Adrenal gland (tissue), 12 donors: ENCODE measurements around the gene TTLL5. TPM values are rescaled to one million over a fixed set of nuclear protein-coding genes. Genes with fewer than 3 reads are reported as not detected.

Experiments used
- DNase-seq, 7 donors: peaks; one replicate each; pipeline ENCODE4 v3.0.0-alpha.2; 2019 to 2020
- H3K27ac ChIP-seq, 5 donors: fragments of 200-600 bp; sonication (generic) in 4 of 5; 1 replicate in 3 of 5; 2 replicates in 2 of 5; pipeline versions ENCODE4 v1.5.1 to v1.8.0; 2016 to 2020; ENCODE audit warnings: mild to moderate bottlenecking in 1 of 5
- H3K27me3 ChIP-seq: fragments of 200-600 bp; 2 replicates; pipeline ENCODE4 v1.8.0; 2021
- H3K36me3 ChIP-seq, 2 donors: fragments of 200-600 bp; replicated peaks in 1 of 2; 1 replicate in 1 of 2; 2 replicates in 1 of 2; pipeline versions ENCODE4 v1.5.1 to v1.8.0; 2018 to 2022
- H3K4me1 ChIP-seq, 2 donors: fragments of 200-600 bp; replicated peaks in 1 of 2; 1 replicate in 1 of 2; 2 replicates in 1 of 2; pipeline versions ENCODE4 v1.5.1 to v1.8.0; 2018 to 2021
- H3K4me3 ChIP-seq, 4 donors: fragments of 200-600 bp; sonication (generic) in 3 of 4; one replicate each; pipeline ENCODE4 v1.5.1; 2016 to 2018
- H3K9me3 ChIP-seq, 3 donors: fragments of 200-600 bp; sonication (generic) in 1 of 3; replicated peaks in 1 of 3; 1 replicate in 2 of 3; 2 replicates in 1 of 3; pipeline versions ENCODE4 v1.5.1 to v1.8.0; 2016 to 2021
- POLR2A ChIP-seq, 2 donors: fragments of 450-650 bp; IDR thresholded peaks; one replicate each; pipeline ENCODE4 v1.6.1; 2017; ENCODE audit warnings: antibody characterized with exemption in 2 of 2, mild to moderate bottlenecking in 2 of 2, moderate library complexity in 1 of 2
- WGBS, 4 donors: extraction: QIAGEN DNeasy Blood & Tissue Kit in 2 of 4; methylation state at CpG; one replicate each; pipeline versions ENCODE4 v1.1.5 to v1.1.7; 2013 to 2017; 5-methylcytosine and 5-hydroxymethylcytosine counted together
- intact Hi-C, 2 donors: fragments of 100-400 bp; cut with DNase I; formaldehyde crosslinking; loops; one replicate each; pipeline versions ENCODE4 v1.14.1 to v1.15.0; 2022 to 2023
- polyA plus RNA-seq, 3 donors: library from polyadenylated mRNA; stranded (reverse); fragments of 200-250 nt in 2 of 3; fragments of 350-450 nt in 1 of 3; fragmentation: Illumina TruSeq in 1 of 3; extraction: RNeasy Lipid Tissue Mini Kit (QIAGEN cat#74804) in 1 of 3; gene quantifications; one replicate each; pipeline ENCODE4 v1.2.3, GENCODE V29; 2013 to 2014
- total RNA-seq, 9 donors: library from RNA; depleted of rRNA in 4 of 9; stranded (reverse); fragments of >200 nt in 4 of 9; fragments of 120-200 nt in 1 of 9; fragmentation: NEBNext Ultra II Directional in 1 of 9; extraction: Animal tissue kit (Norgen Biotek cat#: 25700) in 1 of 9; gene quantifications; one replicate each; pipeline versions ENCODE4 v1.1.0 to v1.2.4, GENCODE V29; 2013 to 2023
- TF ChIP-seq, protein P1 (sequence below), 6 experiments: fragments of 450-650 bp in 4 of 6; fragments of 200-600 bp in 2 of 6; sonication (generic) in 1 of 6; IDR thresholded peaks; 1 replicate in 5 of 6; 2 replicates in 1 of 6; pipeline versions ENCODE4 v1.5.1 to v1.8.0; 2016 to 2021; ENCODE audit warnings: antibody characterized with exemption in 6 of 6, mild to moderate bottlenecking in 2 of 6, moderate library complexity in 1 of 6
- donor health status: healthy with polysubstance abuse.
- donor health status: Bipolar disorder and iron deficiency.
- donor health status: DM: yes; HTN: yes; CAD: no.
- donor health status: DM: no; HTN: no; CAD: no.
- donor health status: DM: no; HTN: no; CAD: no.
- donor health status: DM: yes; HTN: yes; CAD: no.

The TTLL5 gene
- total and polyA plus RNA-seq, 12 donors = 12.7 to 34.0 (median 24.1) TPM

DNA sequence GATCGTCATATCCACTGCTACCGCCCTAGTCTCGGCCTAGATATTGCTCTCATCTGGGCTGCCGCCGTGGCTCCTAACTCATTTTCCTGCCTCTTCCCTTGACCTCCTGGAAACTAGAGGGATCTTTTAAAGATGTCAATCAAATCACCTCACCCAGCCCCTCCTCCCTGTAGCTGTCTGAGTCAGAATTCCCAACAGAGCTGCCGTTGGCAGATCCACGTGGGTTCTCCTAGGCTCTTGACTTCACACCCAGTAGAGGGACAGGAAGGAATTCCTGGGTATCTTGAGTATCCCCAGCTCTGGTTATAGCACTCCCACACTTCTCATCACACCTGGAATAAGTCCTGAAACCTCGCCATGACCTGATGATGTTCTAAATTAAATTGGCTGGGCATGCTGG lies 308.8 kb downstream of the TTLL5 start:
- H3K36me3 ChIP-seq = peaks cover 0 to 10% of the 10 kb centered on the region in 2 donors

DNA sequence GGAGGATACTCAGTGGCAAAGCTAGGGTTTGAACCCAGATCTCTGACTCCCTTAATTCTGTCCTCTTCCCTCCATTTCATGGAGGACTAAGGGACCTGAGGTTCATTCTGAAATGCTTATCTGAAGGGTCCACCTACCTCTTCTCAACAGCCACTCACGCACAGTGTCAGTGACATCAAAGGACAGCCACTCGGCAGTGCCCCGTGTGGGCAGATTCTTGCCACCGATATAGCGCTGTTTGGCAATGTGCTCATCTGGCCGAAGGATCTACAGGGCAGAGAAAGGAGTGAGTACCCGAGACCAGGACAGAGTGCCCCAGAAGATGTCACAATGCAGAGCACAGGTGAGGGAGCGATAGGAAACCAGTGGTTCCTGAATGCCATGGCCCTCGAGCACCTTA lies 309.9 kb downstream of the TTLL5 start:
- WGBS, 4 donors = 91 to 95% (median 94%) methylated on average over 6 to 9 of the region's 9 CpGs
- H3K27me3 ChIP-seq = no peaks in the 10 kb centered on the region
- H3K4me3 ChIP-seq = no peak overlapping the region
- no peak overlapping the region for H3K27ac ChIP-seq
- peak in 1 of 7 donors; percentile 34 for DNase-seq
- no peaks in the 10 kb centered on the region for H3K4me1 ChIP-seq
- no peaks in the 10 kb centered on the region for H3K36me3 ChIP-seq
- TF ChIP-seq, protein P1, sequence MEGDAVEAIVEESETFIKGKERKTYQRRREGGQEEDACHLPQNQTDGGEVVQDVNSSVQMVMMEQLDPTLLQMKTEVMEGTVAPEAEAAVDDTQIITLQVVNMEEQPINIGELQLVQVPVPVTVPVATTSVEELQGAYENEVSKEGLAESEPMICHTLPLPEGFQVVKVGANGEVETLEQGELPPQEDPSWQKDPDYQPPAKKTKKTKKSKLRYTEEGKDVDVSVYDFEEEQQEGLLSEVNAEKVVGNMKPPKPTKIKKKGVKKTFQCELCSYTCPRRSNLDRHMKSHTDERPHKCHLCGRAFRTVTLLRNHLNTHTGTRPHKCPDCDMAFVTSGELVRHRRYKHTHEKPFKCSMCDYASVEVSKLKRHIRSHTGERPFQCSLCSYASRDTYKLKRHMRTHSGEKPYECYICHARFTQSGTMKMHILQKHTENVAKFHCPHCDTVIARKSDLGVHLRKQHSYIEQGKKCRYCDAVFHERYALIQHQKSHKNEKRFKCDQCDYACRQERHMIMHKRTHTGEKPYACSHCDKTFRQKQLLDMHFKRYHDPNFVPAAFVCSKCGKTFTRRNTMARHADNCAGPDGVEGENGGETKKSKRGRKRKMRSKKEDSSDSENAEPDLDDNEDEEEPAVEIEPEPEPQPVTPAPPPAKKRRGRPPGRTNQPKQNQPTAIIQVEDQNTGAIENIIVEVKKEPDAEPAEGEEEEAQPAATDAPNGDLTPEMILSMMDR (IDR thresholded peaks at IDR 0.05) = no peak
- TF ChIP-seq POLR2A (IDR thresholded peaks at IDR 0.05) = no peak
- intact Hi-C loops = no loop called here
- H3K9me3 ChIP-seq = no peaks in the 10 kb centered on the region

More for the DNA sequence above, 308.8 kb downstream of the TTLL5 start:
- H3K9me3 ChIP-seq = no peaks in the 10 kb centered on the region
- H3K27me3 ChIP-seq = no peaks in the 10 kb centered on the region
- H3K4me3 ChIP-seq = no peak overlapping the region
- H3K4me1 ChIP-seq = no peaks in the 10 kb centered on the region
- H3K27ac ChIP-seq = no peak overlapping the region
- no peak for TF ChIP-seq POLR2A (IDR thresholded peaks at IDR 0.05)
- TF ChIP-seq, protein P1 (IDR thresholded peaks at IDR 0.05) = no peak
- peak in 1 of 7 donors; percentile 47 for DNase-seq
- WGBS, 4 donors = 70 to 72% (median 72%) methylated on average over 8 of the region's 8 CpGs
- intact Hi-C loops = no loop called here

DNA sequence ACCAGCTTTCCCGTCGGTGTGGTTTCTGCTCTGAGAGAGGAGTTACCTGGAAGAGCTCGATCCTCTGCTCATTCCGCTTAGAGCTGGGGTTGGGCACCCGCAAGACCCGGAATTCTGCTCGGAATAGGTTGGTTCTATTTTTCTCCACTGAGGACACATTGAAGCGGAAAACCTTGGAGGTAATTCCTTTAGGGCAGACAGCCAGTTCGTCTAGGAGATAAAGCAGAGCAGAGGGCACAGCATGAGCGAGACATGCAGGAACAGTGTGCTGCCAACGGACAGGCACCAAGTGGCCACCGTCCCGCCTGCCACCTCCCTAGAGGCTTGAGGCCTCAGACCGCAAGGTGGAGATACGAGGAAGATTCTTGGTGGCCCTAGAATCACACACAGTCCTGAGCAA lies 310.5 kb downstream of the TTLL5 start:
- TF ChIP-seq, protein P1 (IDR thresholded peaks at IDR 0.05) = no peak
- TF ChIP-seq POLR2A (IDR thresholded peaks at IDR 0.05) = no peak
- 92 to 95% (median 94%) methylated on average over 15 of the region's 15 CpGs for WGBS, 4 donors
- Histone ChIP-seq H3K36me3 (no peaks in the 10 kb centered on the region), H3K27me3 (no peaks in the 10 kb centered on the region), H3K4me3 (no peak overlapping the region), H3K4me1 (no peaks in the 10 kb centered on the region), H3K9me3 (no peaks in the 10 kb centered on the region), H3K27ac (no peak overlapping the region)
- intact Hi-C loops = no loop called here
- no peak for DNase-seq

DNA sequence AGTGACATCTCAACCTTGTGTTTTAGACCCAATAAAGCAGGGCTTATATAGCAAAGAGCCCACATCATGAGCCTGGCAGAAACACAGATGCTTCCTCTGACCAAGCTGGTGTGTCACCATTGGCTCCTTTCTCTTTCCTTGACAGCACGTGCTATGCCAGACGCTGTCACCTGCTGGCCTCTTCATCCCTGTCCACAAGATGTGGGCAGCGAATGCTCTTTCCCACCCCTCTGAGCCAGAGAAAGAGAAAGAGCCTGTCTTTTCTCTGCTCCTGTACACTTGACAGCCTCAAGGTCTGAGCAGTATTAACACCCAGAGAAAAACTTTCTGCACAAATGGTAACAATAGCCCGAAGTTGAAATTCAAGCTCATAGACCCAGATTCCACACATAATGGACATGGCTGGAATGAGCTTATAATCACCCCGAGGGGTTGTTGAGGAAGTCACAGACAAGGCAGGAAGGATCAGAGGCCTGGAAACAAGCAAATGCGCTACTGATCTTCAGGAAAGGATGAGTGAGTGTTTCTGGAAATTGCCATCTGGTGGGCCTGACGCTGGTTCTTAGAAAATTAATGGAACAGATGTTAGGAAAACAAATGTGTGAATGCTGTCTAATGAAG lies 311.9 kb downstream of the TTLL5 start:
- intact Hi-C loops = no loop called here
- no peaks in the 10 kb centered on the region for H3K36me3 ChIP-seq
- peak in 1 of 7 donors; percentile 50 for DNase-seq
- H3K27me3 ChIP-seq = no peaks in the 10 kb centered on the region
- H3K27ac ChIP-seq = peak overlapping the region in 1 of 5 donors; percentile 11
- peaks cover 0 to 10% of the 10 kb centered on the region in 2 donors for H3K4me1 ChIP-seq
- no peak for TF ChIP-seq POLR2A (IDR thresholded peaks at IDR 0.05)
- TF ChIP-seq, protein P1 (IDR thresholded peaks at IDR 0.05) = no peak
- H3K4me3 ChIP-seq = no peak overlapping the region
- H3K9me3 ChIP-seq = no peaks in the 10 kb centered on the region
- WGBS, 4 donors = 59 to 64% (median 61%) methylated on average over 7 of the region's 7 CpGs
